Keratinocyte (primary cell): ENCODE measurements around the gene CENPT. TPM values are rescaled to one million over a fixed set of nuclear protein-coding genes. Genes with fewer than 3 reads are reported as not detected.

Source experiments
- DNase-seq: peaks from one replicate; pipeline ENCODE4 v3.0.0-alpha.2; 2011; ENCODE audit warnings: low read depth, missing footprints, low spot score
- FAIRE-seq: peaks from 2 replicates; lab custom pipeline; 2011; peaks lifted over from hg19 to GRCh38; lab: Jason Lieb, UNC
- H2AFZ ChIP-seq: 2 replicates; pipeline ENCODE4 v1.6.0; 2012; ENCODE audit warnings: low read length, control low read depth, inconsistent platforms; ENCODE audit not compliant: control insufficient read depth
- H3K27ac ChIP-seq: 2 replicates; pipeline ENCODE4 v1.5.1; 2011; ENCODE audit warnings: low read length; ENCODE audit not compliant: control insufficient read depth, insufficient read depth
- H3K27me3 ChIP-seq: 3 replicates; pipeline ENCODE4 v1.6.0; 2011; ENCODE audit warnings: low read length; ENCODE audit not compliant: control insufficient read depth, insufficient read depth; ENCODE audit errors: extremely low read depth
- H3K36me3 ChIP-seq, 2 experiments: 2 replicates in 1 of 2; 3 replicates in 1 of 2; pipeline ENCODE4 v1.5.1; 2011; ENCODE audit warnings: low read length in 2 of 2, mild to moderate bottlenecking in 1 of 2; ENCODE audit not compliant: control insufficient read depth in 2 of 2, insufficient read depth in 2 of 2; ENCODE audit errors: extremely low read depth in 1 of 2
- H3K4me1 ChIP-seq: 3 replicates; pipeline ENCODE4 v1.5.1; 2011; ENCODE audit warnings: low read length; ENCODE audit not compliant: control insufficient read depth, insufficient read depth; ENCODE audit errors: extremely low read depth
- H3K4me2 ChIP-seq: 3 replicates; pipeline ENCODE4 v1.6.0; 2011; ENCODE audit warnings: low read depth, low read length; ENCODE audit not compliant: control insufficient read depth, insufficient read depth; ENCODE audit errors: extremely low read depth
- H3K4me3 ChIP-seq, 3 experiments: fragments of 200-600 bp in 1 of 3; sonication (generic) in 1 of 3; 2 replicates in 2 of 3; 3 replicates in 1 of 3; pipeline ENCODE4 v1.5.1; 2011 to 2016; ENCODE audit warnings: low read length in 3 of 3, mild to moderate bottlenecking in 3 of 3, control low read depth in 2 of 3, inconsistent platforms in 1 of 3, low read depth in 1 of 3, mixed read lengths in 1 of 3, mixed run types in 1 of 3, moderate library complexity in 1 of 3; ENCODE audit not compliant: control insufficient read depth in 2 of 3, insufficient read depth in 2 of 3; ENCODE audit errors: extremely low read depth in 1 of 3
- H3K79me2 ChIP-seq: 2 replicates; pipeline ENCODE4 v1.6.0; 2012; ENCODE audit warnings: low read length; ENCODE audit not compliant: control insufficient read depth, insufficient read depth
- H3K9ac ChIP-seq: 3 replicates; pipeline ENCODE4 v1.6.0; 2011; ENCODE audit warnings: low read length; ENCODE audit not compliant: control insufficient read depth, insufficient read depth; ENCODE audit errors: extremely low read depth
- H3K9me1 ChIP-seq: 3 replicates; pipeline ENCODE4 v1.6.0; 2011; ENCODE audit warnings: low read length; ENCODE audit not compliant: control insufficient read depth, insufficient read depth; ENCODE audit errors: extremely low read depth
- H3K9me3 ChIP-seq: 2 replicates; pipeline ENCODE4 v1.5.1; 2012; ENCODE audit warnings: low read depth, low read length; ENCODE audit not compliant: control insufficient read depth
- H4K20me1 ChIP-seq: 3 replicates; pipeline ENCODE4 v1.6.0; 2011; ENCODE audit warnings: low read length; ENCODE audit not compliant: control insufficient read depth, insufficient read depth; ENCODE audit errors: extremely low read depth
- EZH2 ChIP-seq: IDR thresholded peaks from one replicate; pipeline ENCODE4 v1.6.1; 2012; ENCODE audit warnings: inconsistent platforms, mild to moderate bottlenecking, low read length, moderate library complexity
- dilution Hi-C: fragments of 300-500 bp; cut with MboI; formaldehyde crosslinking; loops from one replicate; pipeline ENCODE4 v1.7.0; 2020; ENCODE audit warnings: low sequenced_read_pairs; ENCODE audit not compliant: extremely low pct_ligation_motif_present
- polyA plus RNA-seq, 5 experiments: library from polyadenylated mRNA; depleted of rRNA in 3 of 5; stranded (reverse) in 3 of 5; stranded (forward) in 1 of 5; unstranded in 1 of 5; fragments of >200 nt; gene quantifications; 1 replicate in 1 of 5; 2 replicates in 3 of 5; 3 replicates in 1 of 5; pipeline versions ENCODE4 v1.2.1 to v1.2.3, GENCODE V29; 2011 to 2012; ENCODE audit warnings: missing spikeins in 2 of 5, low read depth in 1 of 5, low replicate concordance in 1 of 5
- TF ChIP-seq, protein P1 (sequence below), 3 experiments: IDR thresholded peaks in 1 of 3; conservative IDR thresholded peaks in 1 of 3; optimal IDR thresholded peaks in 1 of 3; 2 replicates in 2 of 3; 3 replicates in 1 of 3; pipeline versions ENCODE3 to v1.5.1; 2011; ENCODE audit warnings: low read length in 3 of 3, mild to moderate bottlenecking in 3 of 3, moderate library complexity in 2 of 3, control low read depth in 1 of 3, inconsistent platforms in 1 of 3; ENCODE audit not compliant: insufficient read depth in 2 of 3; ENCODE audit errors: extremely low read depth in 1 of 3

The CENPT gene
- polyA plus RNA-seq, 1 donor (not counting 4 experiments of a cell fraction or from before 2014, with no cell fraction given) = 30.1 TPM

DNA sequence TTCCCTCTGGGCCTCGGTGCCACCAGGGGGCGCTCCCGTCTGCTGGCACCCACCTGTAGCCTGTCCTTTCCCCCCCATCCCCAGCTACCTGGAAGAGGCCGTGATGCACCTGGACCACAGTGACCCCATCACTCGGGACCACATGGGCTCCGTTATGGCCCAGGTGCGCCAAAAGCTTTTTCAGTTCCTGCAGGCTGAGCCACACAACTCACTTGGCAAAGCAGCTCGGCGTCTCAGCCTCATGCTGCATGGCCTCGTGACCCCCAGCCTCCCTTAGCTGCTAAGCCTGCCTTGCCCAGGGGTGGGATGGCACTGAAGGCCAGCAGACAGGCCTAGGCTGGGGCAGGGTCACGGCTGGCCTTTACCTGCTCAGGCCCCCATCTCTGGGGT, 36.4 kb upstream of the CENPT start:
- Histone ChIP-seq H3K9me3 (no peaks in the 10 kb centered on the region), H3K27ac (no peak overlapping the region), H3K9me1 (no peaks in the 10 kb centered on the region), H3K27me3 (no peaks in the 10 kb centered on the region), H3K4me1 (peaks cover 4% of the 10 kb centered on the region), H3K4me3 (no peak overlapping the region), H3K36me3 (peaks cover 34 to 41% of the 10 kb centered on the region in 2 experiments), H3K9ac (no peak overlapping the region), H3K79me2 (no peaks in the 10 kb centered on the region), H3K4me2 (no peak overlapping the region), H4K20me1 (peaks cover 15% of the 10 kb centered on the region), H2AFZ (no peak overlapping the region)
- FAIRE-seq (peak; percentile 53), DNase-seq (no peak)
- dilution Hi-C loops = no loop called here
- no peak for TF ChIP-seq EZH2
- TF ChIP-seq, protein P1, sequence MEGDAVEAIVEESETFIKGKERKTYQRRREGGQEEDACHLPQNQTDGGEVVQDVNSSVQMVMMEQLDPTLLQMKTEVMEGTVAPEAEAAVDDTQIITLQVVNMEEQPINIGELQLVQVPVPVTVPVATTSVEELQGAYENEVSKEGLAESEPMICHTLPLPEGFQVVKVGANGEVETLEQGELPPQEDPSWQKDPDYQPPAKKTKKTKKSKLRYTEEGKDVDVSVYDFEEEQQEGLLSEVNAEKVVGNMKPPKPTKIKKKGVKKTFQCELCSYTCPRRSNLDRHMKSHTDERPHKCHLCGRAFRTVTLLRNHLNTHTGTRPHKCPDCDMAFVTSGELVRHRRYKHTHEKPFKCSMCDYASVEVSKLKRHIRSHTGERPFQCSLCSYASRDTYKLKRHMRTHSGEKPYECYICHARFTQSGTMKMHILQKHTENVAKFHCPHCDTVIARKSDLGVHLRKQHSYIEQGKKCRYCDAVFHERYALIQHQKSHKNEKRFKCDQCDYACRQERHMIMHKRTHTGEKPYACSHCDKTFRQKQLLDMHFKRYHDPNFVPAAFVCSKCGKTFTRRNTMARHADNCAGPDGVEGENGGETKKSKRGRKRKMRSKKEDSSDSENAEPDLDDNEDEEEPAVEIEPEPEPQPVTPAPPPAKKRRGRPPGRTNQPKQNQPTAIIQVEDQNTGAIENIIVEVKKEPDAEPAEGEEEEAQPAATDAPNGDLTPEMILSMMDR (optimal IDR thresholded peaks at IDR 0.05 in 1 of 3, IDR thresholded peaks at IDR 0.05 in 1 of 3, conservative IDR thresholded peaks at IDR 0.05 in 1 of 3; ENCODE audit: extremely low read depth in 1 of 3, insufficient read depth in 2 of 3, low read length in 3 of 3) = peak; percentile 78 to 96 (median 89)

DNA sequence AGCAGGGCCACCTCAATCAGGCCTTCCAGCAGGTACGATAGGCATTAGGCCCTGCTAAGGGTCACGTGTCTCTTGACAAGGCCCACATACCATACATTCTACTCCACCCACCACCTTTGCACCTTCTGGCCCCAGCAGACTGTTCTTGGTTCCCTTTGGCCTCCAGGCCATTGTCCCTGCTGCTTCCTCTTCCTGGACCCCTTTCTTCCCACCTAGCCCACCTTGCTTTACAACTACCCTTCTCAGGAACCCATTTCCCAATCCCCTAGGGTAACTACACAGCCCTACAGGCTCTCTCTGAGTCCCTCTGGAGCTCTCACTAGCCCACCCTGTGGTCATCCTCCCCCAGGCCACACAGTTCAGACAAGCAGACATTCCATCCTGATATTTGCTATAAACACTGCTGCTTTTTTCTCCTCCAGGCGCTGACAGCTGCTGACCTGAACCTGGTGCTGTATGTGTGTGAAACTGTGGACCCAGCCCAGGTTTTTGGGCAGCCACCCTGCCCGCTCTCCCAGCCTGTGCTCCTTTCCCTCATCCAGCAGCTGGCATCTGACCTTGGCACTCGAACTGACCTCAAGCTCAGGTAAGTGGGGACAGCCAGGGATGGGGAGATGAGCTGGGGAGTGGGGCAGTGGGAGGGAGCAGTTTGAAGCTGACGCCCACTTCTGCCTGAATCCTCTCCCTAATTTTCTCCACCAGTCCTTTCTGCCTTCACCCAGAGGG, 35.8 kb upstream of the CENPT start:
- Histone ChIP-seq H3K9ac (no peak overlapping the region), H3K4me1 (peaks cover 4% of the 10 kb centered on the region), H3K4me2 (no peak overlapping the region), H3K9me1 (no peaks in the 10 kb centered on the region), H3K36me3 (peaks cover 38 to 44% of the 10 kb centered on the region in 2 experiments), H2AFZ (no peak overlapping the region), H3K27me3 (no peaks in the 10 kb centered on the region), H4K20me1 (peaks cover 15% of the 10 kb centered on the region), H3K79me2 (no peaks in the 10 kb centered on the region), H3K9me3 (no peaks in the 10 kb centered on the region), H3K4me3 (no peak overlapping the region), H3K27ac (no peak overlapping the region)
- TF ChIP-seq, protein P1 (optimal IDR thresholded peaks at IDR 0.05 in 1 of 3, IDR thresholded peaks at IDR 0.05 in 1 of 3, conservative IDR thresholded peaks at IDR 0.05 in 1 of 3; ENCODE audit: extremely low read depth in 1 of 3, insufficient read depth in 2 of 3, low read length in 3 of 3) = no peak
- no peak for TF ChIP-seq EZH2
- dilution Hi-C loops = no loop called here
- FAIRE-seq (no peak), DNase-seq (no peak)
